IMR-90 (cell line): ENCODE data around the gene BRAP.

Source experiments
- BHLHE40 ChIP-seq: fragments of 150-350 bp; IDR thresholded peaks from 2 replicates; pipeline ENCODE4 v1.6.1; 2016; ENCODE audit warnings: mild to moderate bottlenecking, low read depth, low read length
- CEBPB ChIP-seq: IDR thresholded peaks from 2 replicates; pipeline ENCODE4 v1.6.1; 2012; ENCODE audit warnings: low read depth, low read length, improper control_type of control experiment
- FOS ChIP-seq: fragments of 150-350 bp; IDR thresholded peaks from 2 replicates; pipeline ENCODE4 v1.6.1; 2016; ENCODE audit warnings: low read depth, low read length
- MXI1 ChIP-seq: IDR thresholded peaks from 2 replicates; pipeline ENCODE4 v1.6.1; 2012; ENCODE audit warnings: low read depth, mild to moderate bottlenecking, low read length, moderate library complexity, borderline replicate concordance
- POLR2A ChIP-seq: IDR thresholded peaks from 2 replicates; pipeline ENCODE4 v1.6.1; 2012; ENCODE audit warnings: mild to moderate bottlenecking, low read depth, low read length
- RAD21 ChIP-seq: IDR thresholded peaks from 2 replicates; pipeline ENCODE4 v1.6.1; 2012; ENCODE audit warnings: low read length, improper control_type of control experiment
- RFX5 ChIP-seq: IDR thresholded peaks from 2 replicates; pipeline ENCODE4 v1.8.0; 2012; ENCODE audit warnings: low read depth, mild to moderate bottlenecking, low read length, moderate library complexity
- SMC3 ChIP-seq: fragments of 150-350 bp; IDR thresholded peaks from 2 replicates; pipeline ENCODE4 v1.6.1; 2016; ENCODE audit warnings: low read depth, mild to moderate bottlenecking, antibody characterized with exemption, low read length, moderate library complexity
- TF ChIP-seq, protein P1 (sequence below): conservative IDR thresholded peaks from 2 replicates; pipeline ENCODE4 v1.5.1; 2012; ENCODE audit warnings: mild to moderate bottlenecking, low read depth, low read length, improper control_type of control experiment
- TF ChIP-seq, protein P2 (sequence below): fragments of 150-350 bp; IDR thresholded peaks from 2 replicates; pipeline ENCODE4 v1.6.1; 2016; ENCODE audit warnings: low read depth, mild to moderate bottlenecking, low read length, moderate library complexity, borderline replicate concordance
- TF ChIP-seq, protein P3 (sequence below): fragments of 150-350 bp; IDR thresholded peaks from 2 replicates; pipeline ENCODE4 v1.6.1; 2017; ENCODE audit warnings: mild to moderate bottlenecking, antibody characterized with exemption, low read length, low read depth

DNA sequence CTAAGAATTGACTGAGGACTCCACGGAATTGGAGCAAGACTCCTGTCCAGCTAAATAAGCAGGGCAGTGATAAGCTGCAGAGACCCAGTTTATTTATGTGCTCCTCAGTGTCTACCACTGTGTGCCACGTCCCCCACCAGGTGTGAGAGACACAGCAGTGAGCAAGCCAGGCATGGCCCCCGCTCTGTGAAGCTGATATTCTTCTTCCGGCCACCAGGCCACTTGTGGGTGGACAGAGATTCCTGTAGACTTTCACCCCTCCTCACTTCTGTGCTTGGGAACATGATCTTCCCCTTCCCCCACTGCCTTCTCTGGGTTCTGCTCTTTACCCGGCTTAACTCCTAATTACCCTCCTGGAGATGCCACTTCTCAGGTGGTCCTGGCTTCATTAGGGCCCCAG is 21.3 kb downstream of the BRAP start:
- TF ChIP-seq CEBPB: no peak
- TF ChIP-seq, protein P1, sequence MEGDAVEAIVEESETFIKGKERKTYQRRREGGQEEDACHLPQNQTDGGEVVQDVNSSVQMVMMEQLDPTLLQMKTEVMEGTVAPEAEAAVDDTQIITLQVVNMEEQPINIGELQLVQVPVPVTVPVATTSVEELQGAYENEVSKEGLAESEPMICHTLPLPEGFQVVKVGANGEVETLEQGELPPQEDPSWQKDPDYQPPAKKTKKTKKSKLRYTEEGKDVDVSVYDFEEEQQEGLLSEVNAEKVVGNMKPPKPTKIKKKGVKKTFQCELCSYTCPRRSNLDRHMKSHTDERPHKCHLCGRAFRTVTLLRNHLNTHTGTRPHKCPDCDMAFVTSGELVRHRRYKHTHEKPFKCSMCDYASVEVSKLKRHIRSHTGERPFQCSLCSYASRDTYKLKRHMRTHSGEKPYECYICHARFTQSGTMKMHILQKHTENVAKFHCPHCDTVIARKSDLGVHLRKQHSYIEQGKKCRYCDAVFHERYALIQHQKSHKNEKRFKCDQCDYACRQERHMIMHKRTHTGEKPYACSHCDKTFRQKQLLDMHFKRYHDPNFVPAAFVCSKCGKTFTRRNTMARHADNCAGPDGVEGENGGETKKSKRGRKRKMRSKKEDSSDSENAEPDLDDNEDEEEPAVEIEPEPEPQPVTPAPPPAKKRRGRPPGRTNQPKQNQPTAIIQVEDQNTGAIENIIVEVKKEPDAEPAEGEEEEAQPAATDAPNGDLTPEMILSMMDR: no peak
- no peak for TF ChIP-seq RAD21
- TF ChIP-seq RFX5: no peak
- no peak for TF ChIP-seq POLR2A
- no peak for TF ChIP-seq FOS
- no peak for TF ChIP-seq SMC3
- TF ChIP-seq, protein P2, sequence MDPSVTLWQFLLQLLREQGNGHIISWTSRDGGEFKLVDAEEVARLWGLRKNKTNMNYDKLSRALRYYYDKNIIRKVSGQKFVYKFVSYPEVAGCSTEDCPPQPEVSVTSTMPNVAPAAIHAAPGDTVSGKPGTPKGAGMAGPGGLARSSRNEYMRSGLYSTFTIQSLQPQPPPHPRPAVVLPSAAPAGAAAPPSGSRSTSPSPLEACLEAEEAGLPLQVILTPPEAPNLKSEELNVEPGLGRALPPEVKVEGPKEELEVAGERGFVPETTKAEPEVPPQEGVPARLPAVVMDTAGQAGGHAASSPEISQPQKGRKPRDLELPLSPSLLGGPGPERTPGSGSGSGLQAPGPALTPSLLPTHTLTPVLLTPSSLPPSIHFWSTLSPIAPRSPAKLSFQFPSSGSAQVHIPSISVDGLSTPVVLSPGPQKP: no peak
- no peak for TF ChIP-seq MXI1
- TF ChIP-seq, protein P3, sequence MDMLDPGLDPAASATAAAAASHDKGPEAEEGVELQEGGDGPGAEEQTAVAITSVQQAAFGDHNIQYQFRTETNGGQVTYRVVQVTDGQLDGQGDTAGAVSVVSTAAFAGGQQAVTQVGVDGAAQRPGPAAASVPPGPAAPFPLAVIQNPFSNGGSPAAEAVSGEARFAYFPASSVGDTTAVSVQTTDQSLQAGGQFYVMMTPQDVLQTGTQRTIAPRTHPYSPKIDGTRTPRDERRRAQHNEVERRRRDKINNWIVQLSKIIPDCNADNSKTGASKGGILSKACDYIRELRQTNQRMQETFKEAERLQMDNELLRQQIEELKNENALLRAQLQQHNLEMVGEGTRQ: no peak
- TF ChIP-seq BHLHE40: no peak
